T-helper 2 cell treated with Interferon-gamma antibody and Interleukin-4, amounts not matched to agents 100 ng/mL and 5 ng/mL, for 36 hours (primary cell): Measurements from ENCODE around the gene PPP1R9B. TPM values are rescaled to one million over a fixed set of nuclear protein-coding genes. Genes with fewer than 3 reads are reported as not detected.

Source experiments
- intact Hi-C: fragments of 100-400 bp; cut with micrococcal nuclease; formaldehyde crosslinking; loops from one replicate; pipeline ENCODE4 v1.15.1; 2023
- total RNA-seq: library from RNA; stranded (reverse); gene quantifications from 2 replicates; pipeline ENCODE4 v1.2.3, GENCODE V29; 2022

PPP1R9B gene
- total RNA-seq, 1 donor from 2014 or later = 160 TPM

- intact Hi-C loops = no loop called here
These were observed 37.5 kb upstream of the PPP1R9B start for GRCh38 chr17:50187751-50188530.

GRCh38 chr17:50187394-50187725, 36.9 kb upstream of the PPP1R9B start:
- intact Hi-C loops = no loop called here

GRCh38 chr17:50186661-50187393, 36.4 kb upstream of the PPP1R9B start:
- intact Hi-C loops = no loop called here

GRCh38 chr17:50185631-50186471, 35.4 kb upstream of the PPP1R9B start:
- intact Hi-C loops = no loop called here

- intact Hi-C loops = loop anchor here (5.0 kb wide), 1 partner anchor 58 kb away; no protein-coding TSS in a partner anchor
These were observed 34.3 kb upstream of the PPP1R9B start for GRCh38 chr17:50184611-50185398.

- intact Hi-C loops = loop anchor here (5.0 kb wide), 1 partner anchor 57 kb away; no protein-coding TSS in a partner anchor
These were observed 33.6 kb upstream of the PPP1R9B start for GRCh38 chr17:50184064-50184463.

- intact Hi-C loops = loop anchor here (5.0 kb wide), 1 partner anchor 56 kb away; no protein-coding TSS in a partner anchor
These were observed 33.0 kb upstream of the PPP1R9B start for GRCh38 chr17:50183421-50183994.

GRCh38 chr17:50182783-50183420, 32.4 kb upstream of the PPP1R9B start:
- intact Hi-C loops = loop anchor here (5.0 kb wide), 1 partner anchor 56 kb away; no protein-coding TSS in a partner anchor

GRCh38 chr17:50181591-50182560, 31.4 kb upstream of the PPP1R9B start:
- intact Hi-C loops = loop anchor here (5.0 kb wide), 1 partner anchor 55 kb away; no protein-coding TSS in a partner anchor

GRCh38 chr17:50181144-50181543, 30.7 kb upstream of the PPP1R9B start:
- intact Hi-C loops = loop anchor here (5.0 kb wide), 1 partner anchor 54 kb away; no protein-coding TSS in a partner anchor

GRCh38 chr17:50180620-50181019, 30.1 kb upstream of the PPP1R9B start:
- intact Hi-C loops = loop anchor here (5.0 kb wide), 1 partner anchor 53 kb away; no protein-coding TSS in a partner anchor

- intact Hi-C loops = loop anchor here (5.0 kb wide), 1 partner anchor 53 kb away; no protein-coding TSS in a partner anchor
These were observed 29.6 kb upstream of the PPP1R9B start for GRCh38 chr17:50180111-50180510.

- intact Hi-C loops = no loop called here
These were observed 27.7 kb upstream of the PPP1R9B start for GRCh38 chr17:50177983-50178834.

GRCh38 chr17:50177476-50177875, 27.0 kb upstream of the PPP1R9B start:
- intact Hi-C loops = no loop called here

GRCh38 chr17:50176559-50177357, 26.3 kb upstream of the PPP1R9B start:
- intact Hi-C loops = no loop called here

GRCh38 chr17:50175035-50175807, 24.7 kb upstream of the PPP1R9B start:
- intact Hi-C loops = no loop called here
